Neural progenitor cell (in vitro differentiated cells): ENCODE data around the gene CUL2. TPM values are rescaled to one million over a fixed set of nuclear protein-coding genes. Genes with fewer than 3 reads are reported as not detected.

Experiments
- DNase-seq: peaks from one replicate; pipeline ENCODE4 v3.0.0-alpha.2; 2016; ENCODE audit warnings: low spot score
- H2AFZ ChIP-seq: fragments of 200-600 bp; sonication (generic); replicated peaks from 2 replicates; pipeline ENCODE4 v1.6.1; 2016; ENCODE audit warnings: antibody characterized with exemption
- H3F3A ChIP-seq: fragments of 200-600 bp; sonication (generic); 2 replicates; pipeline ENCODE4 v1.6.1; 2016; ENCODE audit warnings: antibody characterized with exemption, low read depth
- H3K27ac ChIP-seq: fragments of 200-600 bp; sonication (generic); 2 replicates; pipeline ENCODE4 v1.5.1; 2016; ENCODE audit warnings: mild to moderate bottlenecking
- H3K27me3 ChIP-seq: fragments of 200-600 bp; sonication (generic); 2 replicates; pipeline ENCODE4 v1.6.1; 2016; ENCODE audit warnings: mild to moderate bottlenecking, moderate library complexity
- H3K36me3 ChIP-seq: fragments of 200-600 bp; sonication (generic); 2 replicates; pipeline ENCODE4 v1.5.1; 2016
- H3K4me1 ChIP-seq: fragments of 200-600 bp; sonication (generic); 2 replicates; pipeline ENCODE4 v1.6.1; 2016; ENCODE audit warnings: mixed run types
- H3K4me2 ChIP-seq: fragments of 200-600 bp; sonication (generic); 2 replicates; pipeline ENCODE4 v1.6.1; 2016
- H3K4me3 ChIP-seq: fragments of 200-600 bp; sonication (generic); 2 replicates; pipeline ENCODE4 v1.5.1; 2016
- H3K79me2 ChIP-seq: fragments of 200-600 bp; sonication (generic); 2 replicates; pipeline ENCODE4 v1.6.1; 2016; ENCODE audit warnings: low read depth
- H3K9ac ChIP-seq: fragments of 200-600 bp; sonication (generic); 2 replicates; pipeline ENCODE4 v1.6.1; 2016
- H3K9me3 ChIP-seq: fragments of 200-600 bp; sonication (generic); 2 replicates; pipeline ENCODE4 v1.5.1; 2016; ENCODE audit warnings: low read depth
- H4K20me1 ChIP-seq: fragments of 200-600 bp; sonication (generic); 2 replicates; pipeline ENCODE4 v1.6.1; 2016; ENCODE audit warnings: low read depth
- H3K27ac Mint-ChIP-seq: 3 replicates; pipeline ENCODE4 v1.8.0; 2021; ENCODE audit warnings: mixed read lengths
- H3K27me3 Mint-ChIP-seq: 2 replicates; pipeline ENCODE4 v1.8.0; 2022; ENCODE audit warnings: low read depth, mild to moderate bottlenecking, inconsistent platforms, moderate library complexity, mixed read lengths; ENCODE audit not compliant: insufficient read depth
- H3K36me3 Mint-ChIP-seq: 3 replicates; pipeline ENCODE4 v1.8.0; 2021; ENCODE audit warnings: mixed read lengths
- H3K4me1 Mint-ChIP-seq: 3 replicates; pipeline ENCODE4 v1.8.0; 2021; ENCODE audit warnings: mixed read lengths
- H3K4me3 Mint-ChIP-seq: 3 replicates; pipeline ENCODE4 v1.8.0; 2021; ENCODE audit warnings: mild to moderate bottlenecking, moderate library complexity, mixed read lengths
- H3K9me3 Mint-ChIP-seq: 3 replicates; pipeline ENCODE4 v1.8.0; 2020; ENCODE audit warnings: mixed read lengths
- EZH2 ChIP-seq: fragments of 200-600 bp; sonication (generic); IDR thresholded peaks from 2 replicates; pipeline ENCODE4 v1.6.1; 2017; ENCODE audit warnings: antibody characterized with exemption, mild to moderate bottlenecking, moderate library complexity
- EZH2phosphoT487 ChIP-seq: fragments of 200-600 bp; sonication (generic); IDR thresholded peaks from 2 replicates; pipeline ENCODE4 v1.6.1; 2017; ENCODE audit warnings: antibody characterized with exemption
- microRNA-seq: library from miRNA; unstranded; fragments of <30 nt; microRNA quantifications from one replicate; pipeline ENCODE4, GENCODE V29; 2016
- small RNA-seq: library from RNA; depleted of rRNA; stranded (forward); fragments of <200 nt; gene quantifications from one replicate; pipeline ENCODE3, GENCODE V24; 2015
- total RNA-seq: library from RNA; depleted of rRNA; stranded (reverse); fragments of >200 nt; gene quantifications from 2 replicates; pipeline ENCODE4 v1.2.3, GENCODE V29; 2015; ENCODE audit warnings: low replicate concordance
- TF ChIP-seq, protein P1 (sequence below): fragments of 200-600 bp; sonication (generic); IDR thresholded peaks from 2 replicates; pipeline ENCODE4 v1.5.1; 2017; ENCODE audit warnings: antibody characterized with exemption, mild to moderate bottlenecking

CUL2 gene
- total RNA-seq, 1 donor from 2014 or later = 40.3 TPM

DNA sequence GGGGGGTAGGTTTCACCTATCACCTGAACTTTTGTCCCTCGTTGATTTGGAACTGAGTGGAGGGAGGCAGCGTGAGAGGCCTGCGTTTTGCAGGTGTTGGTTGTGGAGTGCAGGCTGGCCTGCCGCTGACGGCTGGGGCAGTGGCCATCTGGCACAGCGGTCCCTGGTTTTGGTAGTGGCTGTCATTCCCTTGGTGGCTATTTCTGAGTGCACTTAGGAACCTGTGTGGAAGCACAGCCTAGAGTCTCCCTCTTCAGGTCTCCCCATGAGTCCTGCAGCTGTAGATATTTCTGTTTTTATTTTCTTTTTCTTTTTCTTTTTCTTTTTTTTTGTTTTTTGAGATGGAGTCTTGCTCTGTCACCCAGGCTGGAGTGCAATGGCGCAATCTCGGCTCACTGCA, 129.2 kb downstream of the CUL2 start:
- H3K27me3 Mint-ChIP-seq = peaks cover under 1% of the 10 kb centered on the region

DNA sequence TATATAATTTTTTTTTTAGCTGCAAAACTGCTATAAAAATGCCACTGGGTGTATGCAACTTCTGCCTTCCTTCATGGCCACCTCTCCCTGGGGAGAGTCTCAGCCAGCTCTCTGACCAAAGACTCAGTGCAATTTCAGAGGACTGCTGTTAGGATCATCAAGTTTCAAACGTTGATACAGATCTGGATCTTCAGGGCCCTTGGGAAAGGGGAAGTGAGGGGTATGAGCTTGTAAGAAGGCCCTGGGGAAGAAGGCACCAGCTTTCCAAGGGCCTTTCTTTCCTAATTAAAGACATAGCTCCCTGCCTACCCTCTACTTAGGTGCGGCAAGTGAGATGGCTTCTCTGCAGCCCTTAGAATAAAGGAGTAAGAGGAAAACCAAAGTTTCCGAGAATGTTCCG, 130.4 kb downstream of the CUL2 start:
- Mint-ChIP-seq H3K27ac (no peak overlapping the region), H3K36me3 (no peaks in the 10 kb centered on the region), H3K4me1 (peaks cover 3% of the 10 kb centered on the region), H3K4me3 (no peak overlapping the region), H3K27me3 (no peaks in the 10 kb centered on the region), H3K9me3 (no peaks in the 10 kb centered on the region)
- no peaks in the 10 kb centered on the region for H3K4me1 ChIP-seq
- no peak overlapping the region for H3K4me2 ChIP-seq
- H2AFZ ChIP-seq = no peak overlapping the region
- H3K27ac ChIP-seq = no peak overlapping the region
- H3K36me3 ChIP-seq = no peaks in the 10 kb centered on the region
- DNase-seq = no peak
- no peaks in the 10 kb centered on the region for H3K27me3 ChIP-seq
- no peak overlapping the region for H3K4me3 ChIP-seq
- no peaks in the 10 kb centered on the region for H3K9me3 ChIP-seq
- TF ChIP-seq, protein P1, sequence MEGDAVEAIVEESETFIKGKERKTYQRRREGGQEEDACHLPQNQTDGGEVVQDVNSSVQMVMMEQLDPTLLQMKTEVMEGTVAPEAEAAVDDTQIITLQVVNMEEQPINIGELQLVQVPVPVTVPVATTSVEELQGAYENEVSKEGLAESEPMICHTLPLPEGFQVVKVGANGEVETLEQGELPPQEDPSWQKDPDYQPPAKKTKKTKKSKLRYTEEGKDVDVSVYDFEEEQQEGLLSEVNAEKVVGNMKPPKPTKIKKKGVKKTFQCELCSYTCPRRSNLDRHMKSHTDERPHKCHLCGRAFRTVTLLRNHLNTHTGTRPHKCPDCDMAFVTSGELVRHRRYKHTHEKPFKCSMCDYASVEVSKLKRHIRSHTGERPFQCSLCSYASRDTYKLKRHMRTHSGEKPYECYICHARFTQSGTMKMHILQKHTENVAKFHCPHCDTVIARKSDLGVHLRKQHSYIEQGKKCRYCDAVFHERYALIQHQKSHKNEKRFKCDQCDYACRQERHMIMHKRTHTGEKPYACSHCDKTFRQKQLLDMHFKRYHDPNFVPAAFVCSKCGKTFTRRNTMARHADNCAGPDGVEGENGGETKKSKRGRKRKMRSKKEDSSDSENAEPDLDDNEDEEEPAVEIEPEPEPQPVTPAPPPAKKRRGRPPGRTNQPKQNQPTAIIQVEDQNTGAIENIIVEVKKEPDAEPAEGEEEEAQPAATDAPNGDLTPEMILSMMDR = no peak
- TF ChIP-seq EZH2 = no peak
- TF ChIP-seq EZH2phosphoT487 = no peak
- H3K9ac ChIP-seq = no peak overlapping the region
- H3K79me2 ChIP-seq = no peaks in the 10 kb centered on the region
- no peaks in the 10 kb centered on the region for H4K20me1 ChIP-seq
- H3F3A ChIP-seq = no peaks in the 10 kb centered on the region

More for the DNA sequence above, 129.2 kb downstream of the CUL2 start:
- H3K27ac Mint-ChIP-seq = no peak overlapping the region
- Histone ChIP-seq H3K4me2 (no peak overlapping the region), H3K9ac (no peak overlapping the region), H3K79me2 (no peaks in the 10 kb centered on the region), H3K9me3 (no peaks in the 10 kb centered on the region), H4K20me1 (no peaks in the 10 kb centered on the region), H3F3A (no peaks in the 10 kb centered on the region), H3K27ac (no peak overlapping the region), H2AFZ (no peak overlapping the region), H3K27me3 (no peaks in the 10 kb centered on the region), H3K4me3 (no peak overlapping the region), H3K36me3 (no peaks in the 10 kb centered on the region), H3K4me1 (no peaks in the 10 kb centered on the region)
- H3K36me3 Mint-ChIP-seq = no peaks in the 10 kb centered on the region
- H3K9me3 Mint-ChIP-seq = no peaks in the 10 kb centered on the region
- no peak for DNase-seq
- H3K4me1 Mint-ChIP-seq = peaks cover 3% of the 10 kb centered on the region
- no peak overlapping the region for H3K4me3 Mint-ChIP-seq
- TF ChIP-seq EZH2 = no peak
- TF ChIP-seq, protein P1 = peak; percentile 22

DNA sequence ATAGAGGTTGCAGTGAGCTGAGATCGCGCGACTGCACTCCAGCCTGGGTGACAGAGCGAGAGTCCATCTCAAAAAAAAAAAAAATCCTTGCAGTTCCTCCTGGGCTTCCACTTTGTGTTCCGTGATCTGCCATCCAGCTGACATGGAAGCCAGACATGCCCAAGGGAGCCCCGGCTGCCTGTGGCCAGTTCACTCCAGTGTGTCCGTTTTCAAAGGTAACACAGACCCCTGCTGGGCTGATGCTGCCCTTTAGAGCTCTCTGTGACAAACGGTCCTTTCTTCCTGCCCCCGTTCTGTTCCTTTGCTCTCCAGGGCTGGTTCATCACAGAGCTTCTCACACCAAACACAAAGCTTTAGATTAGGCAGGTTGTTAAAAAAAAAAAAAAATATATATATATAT, 130.8 kb downstream of the CUL2 start:
- H3K36me3 Mint-ChIP-seq = no peaks in the 10 kb centered on the region
- H3K4me3 Mint-ChIP-seq = no peak overlapping the region
- H3K4me1 Mint-ChIP-seq = peaks cover 3% of the 10 kb centered on the region
- TF ChIP-seq EZH2 (no peak), EZH2phosphoT487 (no peak)
- TF ChIP-seq, protein P1 = no peak
- no peaks in the 10 kb centered on the region for H3K27me3 ChIP-seq
- no peaks in the 10 kb centered on the region for H3K27me3 Mint-ChIP-seq
- H3K9me3 ChIP-seq = no peaks in the 10 kb centered on the region
- no peak overlapping the region for H3K4me3 ChIP-seq
- no peak overlapping the region for H3K9ac ChIP-seq
- H3K4me2 ChIP-seq = no peak overlapping the region
- H3K9me3 Mint-ChIP-seq = no peaks in the 10 kb centered on the region
- H2AFZ ChIP-seq = no peak overlapping the region
- H3K27ac Mint-ChIP-seq = peak overlapping the region; percentile 63
- H3F3A ChIP-seq = no peaks in the 10 kb centered on the region
- H3K36me3 ChIP-seq = no peaks in the 10 kb centered on the region
- H3K79me2 ChIP-seq = no peaks in the 10 kb centered on the region
- peak; percentile 26 for DNase-seq
- no peaks in the 10 kb centered on the region for H4K20me1 ChIP-seq
- H3K27ac ChIP-seq = no peak overlapping the region
- H3K4me1 ChIP-seq = no peaks in the 10 kb centered on the region

Small RNAs within 50 kb of the gene (microRNA-seq; reads per million reads assigned to microRNA genes)
- gene MIR3611 = 1.8 reads per million, percentile 4 among the genes with 10 or more reads in this experiment

Small RNAs within 50 kb of the gene (small RNA-seq; reads per million reads assigned to genes)
- gene MIR3611 = not detected
- gene RNU7-77P = not detected

Other genes with a start within 250 kb of the CUL2 start
- 61.2 and 74.2 TPM in 2 replicates for gene CREM, start 36.5 kb upstream of the CUL2 start, total RNA-seq
- 43.0 and 46.7 TPM in 2 replicates for gene CCNY, start 246.2 kb upstream of the CUL2 start, total RNA-seq